ENCODE measurements around the gene REEP1.

DNA sequence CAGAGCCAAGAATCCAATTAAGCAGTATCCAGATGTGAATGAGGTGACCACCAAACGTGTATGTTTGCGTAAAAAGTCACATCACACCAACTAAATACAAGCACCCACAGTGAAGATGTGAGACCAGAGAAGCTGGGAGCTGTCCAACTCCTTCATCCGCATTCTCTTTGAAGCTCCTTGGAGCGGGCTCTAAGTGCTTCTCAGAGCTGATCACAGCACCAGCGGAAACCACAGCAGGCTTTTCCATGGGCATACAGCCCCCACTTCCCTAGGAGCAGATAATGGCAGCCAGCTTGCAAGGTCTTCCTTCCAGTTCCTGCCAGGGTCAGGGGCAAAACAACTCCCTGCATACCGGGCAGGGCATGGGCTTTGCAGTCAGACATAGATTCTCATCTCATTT, 36.4 kb downstream of the REEP1 start:
- TF ChIP-seq POLR2A (IDR thresholded peaks at IDR 0.05): no peak
- TF ChIP-seq, protein P1, sequence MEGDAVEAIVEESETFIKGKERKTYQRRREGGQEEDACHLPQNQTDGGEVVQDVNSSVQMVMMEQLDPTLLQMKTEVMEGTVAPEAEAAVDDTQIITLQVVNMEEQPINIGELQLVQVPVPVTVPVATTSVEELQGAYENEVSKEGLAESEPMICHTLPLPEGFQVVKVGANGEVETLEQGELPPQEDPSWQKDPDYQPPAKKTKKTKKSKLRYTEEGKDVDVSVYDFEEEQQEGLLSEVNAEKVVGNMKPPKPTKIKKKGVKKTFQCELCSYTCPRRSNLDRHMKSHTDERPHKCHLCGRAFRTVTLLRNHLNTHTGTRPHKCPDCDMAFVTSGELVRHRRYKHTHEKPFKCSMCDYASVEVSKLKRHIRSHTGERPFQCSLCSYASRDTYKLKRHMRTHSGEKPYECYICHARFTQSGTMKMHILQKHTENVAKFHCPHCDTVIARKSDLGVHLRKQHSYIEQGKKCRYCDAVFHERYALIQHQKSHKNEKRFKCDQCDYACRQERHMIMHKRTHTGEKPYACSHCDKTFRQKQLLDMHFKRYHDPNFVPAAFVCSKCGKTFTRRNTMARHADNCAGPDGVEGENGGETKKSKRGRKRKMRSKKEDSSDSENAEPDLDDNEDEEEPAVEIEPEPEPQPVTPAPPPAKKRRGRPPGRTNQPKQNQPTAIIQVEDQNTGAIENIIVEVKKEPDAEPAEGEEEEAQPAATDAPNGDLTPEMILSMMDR (IDR thresholded peaks at IDR 0.05): no peak

Data from testis (tissue), 2 donors.